Skin of body (tissue), 2 donors: ENCODE results near the gene RPS6KA1. TPM values are rescaled to one million over a fixed set of nuclear protein-coding genes. Genes with fewer than 3 reads are reported as not detected.
A peak's percentile ranks its signal among the peaks of the same experiment; 100 is the strongest.
"Not testable (repeated sequence)": the region's sequence is repeated elsewhere in the genome, so short reads cannot be mapped to it uniquely, and the experiment has no call there.

Experiments used
- DNase-seq: peaks from one replicate; lab custom pipeline; 2025; lab: John Stamatoyannopoulos, UW
- total RNA-seq: library from RNA; depleted of rRNA; stranded (reverse); fragments of >200 nt; gene quantifications from one replicate; pipeline ENCODE4 v1.2.3, GENCODE V29; 2014

RPS6KA1 gene
- 15.7 TPM for total RNA-seq

GRCh38 chr1:26529655-26530409 is at the start of gene RPS6KA1:
Gene RPS6KA1, plus strand, starts transcription at chr1:26529761. Its CDS starts 160 bp downstream, at chr1:26529921.
- DNase-seq: no peak

GRCh38 chr1:26482921-26483320 is 46.6 kb upstream of the RPS6KA1 start:
- DNase-seq: no peak

GRCh38 chr1:26483980-26484379 is 45.6 kb upstream of the RPS6KA1 start:
- no peak for DNase-seq

GRCh38 chr1:26490155-26490554 is 39.4 kb upstream of the RPS6KA1 start:
- no peak for DNase-seq

GRCh38 chr1:26493267-26493666 is 36.3 kb upstream of the RPS6KA1 start:
- no peak for DNase-seq

GRCh38 chr1:26493938-26494337 is 35.6 kb upstream of the RPS6KA1 start:
- DNase-seq: no peak

GRCh38 chr1:26496861-26497260 is 32.7 kb upstream of the RPS6KA1 start:
- no peak for DNase-seq

GRCh38 chr1:26498894-26499293 is 30.7 kb upstream of the RPS6KA1 start:
- no peak for DNase-seq

- peak; percentile 79 for DNase-seq
Measured at GRCh38 chr1:26500488-26501175, 28.9 kb upstream of the RPS6KA1 start.

- not testable (repeated sequence) for DNase-seq
Measured at GRCh38 chr1:26510711-26511110, 18.9 kb upstream of the RPS6KA1 start.

- DNase-seq: not testable (repeated sequence)
Measured at GRCh38 chr1:26515836-26516235, 13.7 kb upstream of the RPS6KA1 start.

GRCh38 chr1:26516987-26517765 is 12.4 kb upstream of the RPS6KA1 start:
- no peak for DNase-seq

- no peak for DNase-seq
Measured at GRCh38 chr1:26517766-26518049, 11.9 kb upstream of the RPS6KA1 start.

GRCh38 chr1:26518355-26518754 is 11.2 kb upstream of the RPS6KA1 start:
- DNase-seq: no peak

- DNase-seq: no peak
Measured at GRCh38 chr1:26520339-26520738, 9.2 kb upstream of the RPS6KA1 start.

GRCh38 chr1:26521669-26522030 is 7.9 kb upstream of the RPS6KA1 start:
- DNase-seq: no peak

- no peak for DNase-seq
Measured at GRCh38 chr1:26522073-26522472, 7.5 kb upstream of the RPS6KA1 start.

- no peak for DNase-seq
Measured at GRCh38 chr1:26524181-26524580, 5.4 kb upstream of the RPS6KA1 start.

- no peak for DNase-seq
Measured at GRCh38 chr1:26526287-26526686, 3.3 kb upstream of the RPS6KA1 start.

GRCh38 chr1:26529405-26529654 is 231 bp upstream of the RPS6KA1 start:
- no peak for DNase-seq

GRCh38 chr1:26530410-26530894 is 891 bp downstream of the RPS6KA1 start:
- no peak for DNase-seq

- DNase-seq: no peak
Measured at GRCh38 chr1:26530895-26531598, 1.5 kb downstream of the RPS6KA1 start.
